ENCODE data around the gene LGALS9B.
"Not testable (repeated sequence)": the region's sequence is repeated elsewhere in the genome, so short reads cannot be mapped to it uniquely, and the experiment has no call there.

The LGALS9B gene

GRCh38 chr17:20415479-20415878 lies 51.9 kb downstream of the LGALS9B start:
- DNase-seq (ENCODE audit: low spot score) = not testable (repeated sequence)

- DNase-seq (ENCODE audit: low spot score) = not testable (repeated sequence)
These were observed 65.9 kb downstream of the LGALS9B start for GRCh38 chr17:20401306-20402022.

- DNase-seq (ENCODE audit: low spot score) = not testable (repeated sequence)
These were observed 66.6 kb downstream of the LGALS9B start for GRCh38 chr17:20400559-20401305.
